ENCODE measurements around the gene ENGASE. TPM values are rescaled to one million over a fixed set of nuclear protein-coding genes. Genes with fewer than 3 reads are reported as not detected.

ENGASE gene
- polyA plus RNA-seq, 4 donors: 11.4 to 35.0 (median 21.7) TPM

GRCh38 chr17:79090443-79091225 is 16.0 kb downstream of the ENGASE start:
- no peak for DNase-seq (ENCODE audit: low read depth in 4 of 4, low spot score in 2 of 4)

GRCh38 chr17:79091226-79091670 is 16.6 kb downstream of the ENGASE start:
- DNase-seq (ENCODE audit: low read depth in 4 of 4, low spot score in 2 of 4): no peak

- no peak for DNase-seq (ENCODE audit: low read depth in 4 of 4, low spot score in 2 of 4)
These were observed 17.9 kb downstream of the ENGASE start for GRCh38 chr17:79092567-79092966.

- DNase-seq (ENCODE audit: low read depth in 4 of 4, low spot score in 2 of 4): no peak
These were observed 18.6 kb downstream of the ENGASE start for GRCh38 chr17:79093270-79093669.

- DNase-seq (ENCODE audit: low read depth in 4 of 4, low spot score in 2 of 4): no peak
These were observed 19.6 kb downstream of the ENGASE start for GRCh38 chr17:79094261-79094660.

- DNase-seq (ENCODE audit: low read depth in 4 of 4, low spot score in 2 of 4): no peak
These were observed 20.9 kb downstream of the ENGASE start for GRCh38 chr17:79095345-79096055.

GRCh38 chr17:79096477-79096876 is 21.9 kb downstream of the ENGASE start:
- no peak for DNase-seq (ENCODE audit: low read depth in 4 of 4, low spot score in 2 of 4)

GRCh38 chr17:79097226-79098055 is 22.8 kb downstream of the ENGASE start:
- no peak for DNase-seq (ENCODE audit: low read depth in 4 of 4, low spot score in 2 of 4)

GRCh38 chr17:79098282-79098867 is 23.8 kb downstream of the ENGASE start:
- DNase-seq (ENCODE audit: low read depth in 4 of 4, low spot score in 2 of 4): no peak

- no peak for DNase-seq (ENCODE audit: low read depth in 4 of 4, low spot score in 2 of 4)
These were observed 25.8 kb downstream of the ENGASE start for GRCh38 chr17:79100405-79100804.

GRCh38 chr17:79101111-79101673 is 26.6 kb downstream of the ENGASE start:
- DNase-seq (ENCODE audit: low read depth in 4 of 4, low spot score in 2 of 4): no peak

- DNase-seq (ENCODE audit: low read depth in 4 of 4, low spot score in 2 of 4): no peak
These were observed 27.6 kb downstream of the ENGASE start for GRCh38 chr17:79102214-79102613.

- no peak for DNase-seq (ENCODE audit: low read depth in 4 of 4, low spot score in 2 of 4)
These were observed 30.4 kb downstream of the ENGASE start for GRCh38 chr17:79104898-79105600.

GRCh38 chr17:79105937-79106336 is 31.3 kb downstream of the ENGASE start:
- no peak for DNase-seq (ENCODE audit: low read depth in 4 of 4, low spot score in 2 of 4)

- DNase-seq (ENCODE audit: low read depth in 4 of 4, low spot score in 2 of 4): no peak
These were observed 32.3 kb downstream of the ENGASE start for GRCh38 chr17:79106958-79107357.

GRCh38 chr17:79107499-79108231 is 33.0 kb downstream of the ENGASE start:
- DNase-seq (ENCODE audit: low read depth in 4 of 4, low spot score in 2 of 4): no peak

- DNase-seq (ENCODE audit: low read depth in 4 of 4, low spot score in 2 of 4): no peak
These were observed 33.7 kb downstream of the ENGASE start for GRCh38 chr17:79108232-79108850.

GRCh38 chr17:79108870-79109269 is 34.2 kb downstream of the ENGASE start:
- no peak for DNase-seq (ENCODE audit: low read depth in 4 of 4, low spot score in 2 of 4)

- no peak for DNase-seq (ENCODE audit: low read depth in 4 of 4, low spot score in 2 of 4)
These were observed 35.0 kb downstream of the ENGASE start for GRCh38 chr17:79109584-79109983.
